Ishikawa (cell line): Measurements from ENCODE around the gene COPS4.

Source experiments
- CEBPB ChIP-seq: IDR thresholded peaks from 2 replicates; pipeline ENCODE4 v1.6.1; 2012
- CREB1 ChIP-seq: IDR thresholded peaks from 2 replicates; pipeline ENCODE4 v1.6.1; 2012; ENCODE audit warnings: low read depth
- EGR1 ChIP-seq: IDR thresholded peaks from 2 replicates; pipeline ENCODE4 v1.6.1; 2012
- EP300 ChIP-seq: IDR thresholded peaks from 2 replicates; pipeline ENCODE4 v1.6.1; 2012; ENCODE audit warnings: borderline replicate concordance
- FOXM1 ChIP-seq: IDR thresholded peaks from 2 replicates; pipeline ENCODE4 v1.6.1; 2012; ENCODE audit warnings: low read depth, borderline replicate concordance
- MAX ChIP-seq: IDR thresholded peaks from 2 replicates; pipeline ENCODE4 v1.6.1; 2012
- NFIC ChIP-seq: IDR thresholded peaks from 2 replicates; pipeline ENCODE4 v1.6.1; 2012
- RAD21 ChIP-seq: IDR thresholded peaks from 2 replicates; pipeline ENCODE4 v1.6.1; 2012; ENCODE audit warnings: low read depth
- REST ChIP-seq: IDR thresholded peaks from 2 replicates; pipeline ENCODE4 v1.6.1; 2012; ENCODE audit warnings: low read depth, mild to moderate bottlenecking
- TAF1 ChIP-seq: IDR thresholded peaks from 2 replicates; pipeline ENCODE4 v1.6.1; 2012; ENCODE audit warnings: low read depth, mild to moderate bottlenecking
- TCF12 ChIP-seq: IDR thresholded peaks from 2 replicates; pipeline ENCODE4 v1.6.1; 2012; ENCODE audit warnings: low read depth
- TEAD4 ChIP-seq: IDR thresholded peaks from 2 replicates; pipeline ENCODE4 v1.6.1; 2012
- USF1 ChIP-seq: IDR thresholded peaks from 2 replicates; pipeline ENCODE4 v1.6.1; 2012
- YY1 ChIP-seq: IDR thresholded peaks from 2 replicates; pipeline ENCODE4 v1.6.1; 2012; ENCODE audit warnings: low read depth
- ZBTB7A ChIP-seq: IDR thresholded peaks from 2 replicates; pipeline ENCODE4 v1.6.1; 2012; ENCODE audit warnings: low read depth

The COPS4 gene

DNA sequence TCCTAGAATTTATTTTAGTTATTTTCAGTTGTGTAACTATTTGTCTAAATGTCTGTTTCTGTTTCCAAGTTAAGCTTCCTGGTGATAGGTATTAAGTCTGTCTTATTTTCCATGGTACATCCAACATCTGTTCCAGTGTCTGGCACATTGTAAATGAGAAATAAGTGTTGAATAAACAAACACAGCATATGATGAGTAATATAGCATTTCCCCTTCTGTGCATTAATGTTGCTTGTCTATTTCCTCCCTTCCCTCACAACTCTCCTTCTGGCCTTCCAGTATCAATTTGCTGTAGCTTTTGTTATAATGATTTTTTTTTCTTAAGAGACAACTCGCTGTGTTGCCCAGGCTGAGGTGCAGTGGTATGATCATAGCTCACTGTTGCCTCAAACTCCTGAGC lies 36.1 kb downstream of the COPS4 start:
- TF ChIP-seq FOXM1 (no peak), TEAD4 (no peak), ZBTB7A (no peak), EP300 (no peak)

- no peak for TF ChIP-seq NFIC
- peak; percentile 68 for TF ChIP-seq RAD21
- TF ChIP-seq EP300, result no peak
- no peak for TF ChIP-seq EGR1
- TF ChIP-seq CEBPB, result no peak
- TF ChIP-seq YY1, result no peak
These were observed 39.2 kb downstream of the COPS4 start for GRCh38 chr4:83074086-83074704.

DNA sequence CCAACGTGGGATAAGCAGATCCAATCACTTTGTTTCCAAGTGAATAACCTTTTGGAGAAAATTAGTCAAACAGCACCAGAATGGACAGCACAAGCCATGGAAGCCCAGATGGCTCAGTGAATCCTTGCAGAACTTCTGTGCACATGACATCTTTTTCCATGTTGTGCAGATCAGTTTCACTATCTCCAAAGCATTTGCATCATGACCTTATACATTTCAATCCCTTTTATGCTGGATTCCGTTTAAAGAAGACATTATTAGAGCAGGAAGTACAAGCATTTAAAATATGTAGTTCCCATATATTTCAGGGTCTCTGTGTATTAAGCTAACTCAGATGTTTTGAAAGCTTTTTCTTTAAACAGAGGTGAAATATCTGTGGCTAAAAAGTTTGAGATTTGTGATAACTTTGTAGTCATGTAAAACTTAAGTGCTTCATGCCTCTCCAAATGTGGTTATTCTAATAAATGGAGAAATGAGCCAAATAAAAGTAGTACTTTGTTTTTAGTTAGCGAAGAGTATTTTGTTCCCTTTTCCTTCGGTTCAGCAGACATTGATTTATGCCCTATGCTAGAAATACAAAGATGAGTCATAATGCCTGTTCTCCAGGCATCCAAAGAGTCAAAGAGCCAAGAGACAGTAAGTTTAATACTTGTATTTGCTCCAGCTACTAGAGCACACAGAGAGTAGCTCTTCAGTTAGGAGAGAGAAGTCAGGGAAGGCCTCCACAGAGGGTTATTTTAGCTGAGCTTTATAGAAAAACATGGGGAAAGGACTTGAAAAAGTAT lies 40.5 kb downstream of the COPS4 start:
- TF ChIP-seq USF1 (no peak), TCF12 (no peak), ZBTB7A (no peak), EP300 (no peak), CREB1 (no peak)

GRCh38 chr4:83080561-83080960 lies 45.6 kb downstream of the COPS4 start:
- TF ChIP-seq REST (no peak), TEAD4 (no peak), CEBPB (no peak), USF1 (no peak), EP300 (no peak), FOXM1 (no peak), NFIC (no peak), YY1 (no peak), ZBTB7A (no peak), TAF1 (no peak), EGR1 (no peak), RAD21 (no peak), CREB1 (no peak), MAX (no peak), TCF12 (no peak)

DNA sequence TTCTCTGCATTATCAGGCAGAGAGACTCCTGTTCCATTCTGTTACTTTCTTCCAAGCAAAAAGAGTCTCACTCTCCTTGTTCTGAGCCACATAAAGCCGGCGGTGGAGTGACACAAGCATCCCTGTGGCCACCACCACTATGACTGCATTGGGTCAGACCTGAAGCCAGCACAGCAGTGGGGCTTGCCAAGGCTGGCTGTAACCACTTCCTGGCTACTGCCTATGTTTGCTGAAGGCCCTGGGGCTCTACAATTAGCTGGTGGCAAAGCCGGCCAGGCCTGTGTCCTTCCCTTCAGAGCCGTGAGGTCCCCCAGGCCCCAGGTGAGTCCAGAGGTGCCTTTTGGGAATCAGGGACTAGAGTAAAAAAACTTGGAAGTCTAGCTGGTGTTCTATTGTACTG lies 47.8 kb downstream of the COPS4 start:
- no peak for TF ChIP-seq TEAD4
- TF ChIP-seq YY1, result no peak
- no peak for TF ChIP-seq TAF1
- no peak for TF ChIP-seq NFIC
- TF ChIP-seq EGR1, result no peak
- no peak for TF ChIP-seq CREB1
- no peak for TF ChIP-seq RAD21
- no peak for TF ChIP-seq TCF12
- no peak for TF ChIP-seq FOXM1
- TF ChIP-seq EP300, result no peak
- no peak for TF ChIP-seq USF1
- TF ChIP-seq REST, result no peak
- no peak for TF ChIP-seq ZBTB7A
- no peak for TF ChIP-seq CEBPB
- no peak for TF ChIP-seq MAX
